Subcutaneous adipose tissue (tissue), 4 donors: Measurements from ENCODE around the gene GGTLC1. TPM values are rescaled to one million over a fixed set of nuclear protein-coding genes. Genes with fewer than 3 reads are reported as not detected.

Experiments
- small RNA-seq: library from RNA; depleted of rRNA; stranded (forward); fragments of <200 nt; gene quantifications from one replicate; pipeline ENCODE3, GENCODE V24; 2016
- total RNA-seq, 4 donors: library from RNA; depleted of rRNA; stranded (reverse); fragments of >200 nt; gene quantifications; one replicate each; pipeline ENCODE4 v1.1.0, GENCODE V29; 2016
- TF ChIP-seq, protein P1 (sequence below): fragments of 450-650 bp; IDR thresholded peaks from one replicate; pipeline ENCODE4 v1.5.1; 2016; ENCODE audit warnings: low read depth, mild to moderate bottlenecking, control low read depth, antibody characterized with exemption, moderate library complexity

The GGTLC1 gene
- total RNA-seq, 4 donors from 2014 or later = not detected

DNA sequence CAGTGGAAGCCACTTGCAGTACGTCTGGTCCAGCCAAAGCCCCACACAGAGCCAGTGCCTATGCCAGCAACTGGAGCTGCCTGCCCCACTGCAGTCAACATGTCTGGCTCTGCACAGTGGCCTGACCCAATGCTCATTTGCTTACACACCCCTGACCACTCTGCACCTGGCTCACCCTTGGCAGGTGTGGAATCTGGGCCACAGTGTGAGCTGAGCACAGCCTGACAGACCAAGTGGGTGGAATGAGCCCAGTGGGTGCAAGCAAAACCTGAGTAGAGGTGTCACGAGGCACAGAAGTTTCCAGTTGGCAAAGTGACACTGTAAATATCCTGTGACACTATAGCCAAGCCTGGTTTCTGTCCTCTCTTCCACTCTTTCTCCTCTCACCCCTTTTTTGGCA, 49.5 kb downstream of the GGTLC1 start:
- TF ChIP-seq, protein P1, sequence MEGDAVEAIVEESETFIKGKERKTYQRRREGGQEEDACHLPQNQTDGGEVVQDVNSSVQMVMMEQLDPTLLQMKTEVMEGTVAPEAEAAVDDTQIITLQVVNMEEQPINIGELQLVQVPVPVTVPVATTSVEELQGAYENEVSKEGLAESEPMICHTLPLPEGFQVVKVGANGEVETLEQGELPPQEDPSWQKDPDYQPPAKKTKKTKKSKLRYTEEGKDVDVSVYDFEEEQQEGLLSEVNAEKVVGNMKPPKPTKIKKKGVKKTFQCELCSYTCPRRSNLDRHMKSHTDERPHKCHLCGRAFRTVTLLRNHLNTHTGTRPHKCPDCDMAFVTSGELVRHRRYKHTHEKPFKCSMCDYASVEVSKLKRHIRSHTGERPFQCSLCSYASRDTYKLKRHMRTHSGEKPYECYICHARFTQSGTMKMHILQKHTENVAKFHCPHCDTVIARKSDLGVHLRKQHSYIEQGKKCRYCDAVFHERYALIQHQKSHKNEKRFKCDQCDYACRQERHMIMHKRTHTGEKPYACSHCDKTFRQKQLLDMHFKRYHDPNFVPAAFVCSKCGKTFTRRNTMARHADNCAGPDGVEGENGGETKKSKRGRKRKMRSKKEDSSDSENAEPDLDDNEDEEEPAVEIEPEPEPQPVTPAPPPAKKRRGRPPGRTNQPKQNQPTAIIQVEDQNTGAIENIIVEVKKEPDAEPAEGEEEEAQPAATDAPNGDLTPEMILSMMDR = no peak

DNA sequence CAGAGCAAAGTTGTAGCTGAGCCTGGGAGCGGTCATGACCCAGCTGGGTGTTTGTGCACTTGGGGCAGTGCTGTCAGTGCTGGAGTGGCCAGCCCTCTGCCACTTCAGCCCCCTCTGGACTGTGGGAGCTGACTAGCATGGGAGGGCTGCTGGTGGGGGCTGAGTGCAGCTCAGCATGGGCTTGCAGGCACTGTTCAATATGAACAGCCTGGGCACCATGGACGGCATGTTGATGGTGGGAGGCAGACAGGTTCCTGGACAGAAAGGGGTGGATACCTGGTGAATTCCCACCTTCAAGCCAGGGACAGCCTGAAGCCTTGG, 50.5 kb downstream of the GGTLC1 start:
- TF ChIP-seq, protein P1 = no peak

DNA sequence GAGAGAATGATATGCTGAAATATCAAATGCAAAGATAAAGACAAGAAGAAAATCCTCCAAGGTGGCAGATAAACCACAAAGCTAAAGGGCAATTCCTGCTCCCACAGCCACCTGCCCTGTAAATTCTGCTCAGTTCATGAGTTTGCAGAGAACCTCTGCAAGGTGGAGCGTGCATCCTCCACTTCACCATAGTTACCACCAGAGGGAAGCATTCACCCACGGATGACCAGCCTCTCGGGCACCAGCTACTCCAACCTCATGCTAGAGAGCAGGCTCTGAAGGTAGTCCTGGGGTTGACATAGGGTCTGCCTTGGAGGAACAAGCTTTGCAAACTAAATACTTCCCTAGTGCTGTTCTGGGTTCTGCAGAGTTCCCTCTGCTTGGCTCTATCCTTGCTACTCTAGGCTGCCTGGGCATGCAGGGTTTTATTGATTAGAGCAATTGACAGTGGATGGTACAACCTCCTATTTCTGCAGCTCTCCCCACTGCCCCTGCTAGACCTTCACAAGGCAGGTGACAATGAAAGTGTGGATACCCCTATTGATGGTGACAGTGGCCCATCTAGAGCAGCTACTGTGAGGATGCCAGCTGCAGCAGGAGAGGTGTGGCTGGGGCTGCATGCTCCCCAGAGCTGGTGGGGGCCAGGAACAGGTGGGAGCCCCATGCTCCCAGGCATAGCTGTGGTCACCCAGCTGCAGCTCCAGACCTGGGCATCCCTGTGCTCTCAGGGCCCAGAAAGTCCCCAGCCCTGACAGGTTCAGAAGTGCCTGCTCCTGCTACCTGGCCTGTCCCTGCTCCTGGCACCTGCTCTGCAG, 51.1 kb downstream of the GGTLC1 start:
- TF ChIP-seq, protein P1 = no peak

Small RNA genes lying within 50 kb of the gene (small RNA-seq; reads per million reads assigned to genes)
- not detected for gene AL133466.1

Other genes with a start within 250 kb of the GGTLC1 start
- not detected for gene CST1, start 237.8 kb downstream of the GGTLC1 start, total RNA-seq
- not detected for gene CST2, start 162.1 kb downstream of the GGTLC1 start, total RNA-seq
- not detected for gene CST5, start 109.0 kb downstream of the GGTLC1 start, total RNA-seq